K562 treated with DMSO at 1 percent for 48 hours (cell line): ENCODE measurements around the gene PCDH19. TPM values are rescaled to one million over a fixed set of nuclear protein-coding genes. Genes with fewer than 3 reads are reported as not detected.

Experiments used
- total RNA-seq: library from RNA; unstranded; fragments of 300-600 nt; gene quantifications from 2 replicates; pipeline ENCODE4 v1.2.3, GENCODE V29; 2022; ENCODE audit warnings: low replicate concordance; ENCODE audit errors: extremely low read depth

The PCDH19 gene
- not detected in 2 replicates for total RNA-seq

GRCh38 chrX:100409610-100410590 is at the start of gene PCDH19:
TSS of gene PCDH19 (minus strand) at chrX:100410273. CDS start at chrX:100408597, 1,676 bp downstream.

Other genes with a start within 250 kb of the PCDH19 start
- not detected in 2 replicates for gene TNMD, start 174.7 kb upstream of the PCDH19 start, total RNA-seq
- not detected in 2 replicates for gene TSPAN6, start 226.5 kb upstream of the PCDH19 start, total RNA-seq
- not detected in 2 replicates for gene SRPX2, start 233.9 kb upstream of the PCDH19 start, total RNA-seq